GM23248 (cell line): ENCODE measurements around the gene ADAMTS17.

Experiments used
- EZH2 ChIP-seq: fragments of 200-600 bp; sonication (generic); IDR thresholded peaks from 2 replicates; pipeline ENCODE4 v1.6.1; 2018; ENCODE audit warnings: antibody characterized with exemption, mild to moderate bottlenecking; ENCODE audit not compliant: insufficient read depth, poor library complexity, severe bottlenecking
- EZH2phosphoT487 ChIP-seq: fragments of 200-600 bp; sonication (generic); IDR thresholded peaks from 2 replicates; pipeline ENCODE4 v1.6.1; 2018; ENCODE audit warnings: antibody characterized with exemption, moderate library complexity, mild to moderate bottlenecking, low read depth; ENCODE audit not compliant: insufficient read depth

DNA sequence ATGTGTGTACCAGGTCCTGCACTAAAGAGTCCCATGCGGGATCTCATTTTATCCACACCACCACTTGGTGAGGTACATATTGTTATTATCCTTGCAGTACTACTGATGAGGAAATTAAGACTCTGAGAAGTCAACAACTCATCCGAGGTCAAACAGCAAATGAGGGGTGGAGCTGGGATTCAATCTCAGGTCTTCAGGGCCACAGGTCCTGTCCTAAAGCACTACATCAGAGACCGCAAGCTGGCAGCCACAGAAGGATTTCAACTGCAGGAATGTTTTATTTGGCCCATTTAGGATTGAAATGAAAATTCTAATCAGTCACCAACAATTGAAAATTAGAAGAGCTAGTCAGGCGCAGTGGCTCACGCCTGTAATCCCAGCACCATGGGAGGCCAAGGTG, 131.4 kb downstream of the ADAMTS17 start:
- no peak for TF ChIP-seq EZH2
- TF ChIP-seq EZH2phosphoT487 = no peak
